NCI-H2171 (cell line): Measurements from ENCODE around the gene ZNF500.

Experiments used
- DNase-seq: peaks from one replicate; lab custom pipeline; 2025; lab: John Stamatoyannopoulos, UW

The ZNF500 gene

DNA sequence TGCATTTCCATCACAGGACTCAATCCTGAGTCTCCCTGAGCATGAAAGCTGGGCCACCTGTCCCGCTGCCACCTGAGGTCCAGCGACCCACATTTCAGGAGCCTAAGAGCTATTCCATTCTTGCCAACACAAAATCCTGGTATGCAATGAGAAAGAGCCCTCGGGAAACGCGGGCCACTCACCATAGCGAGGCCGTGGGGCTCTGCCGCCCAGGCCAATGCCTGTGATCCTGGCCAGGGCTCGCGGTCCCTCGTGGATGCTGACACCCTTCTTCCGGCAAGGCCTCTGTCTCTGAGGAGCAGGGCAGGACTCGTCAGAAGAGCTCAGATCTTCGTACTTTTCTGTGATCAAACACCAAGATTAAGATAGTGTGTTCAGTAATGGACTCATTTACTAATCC is 62.0 kb downstream of the ZNF500 start:
- no peak for DNase-seq

DNA sequence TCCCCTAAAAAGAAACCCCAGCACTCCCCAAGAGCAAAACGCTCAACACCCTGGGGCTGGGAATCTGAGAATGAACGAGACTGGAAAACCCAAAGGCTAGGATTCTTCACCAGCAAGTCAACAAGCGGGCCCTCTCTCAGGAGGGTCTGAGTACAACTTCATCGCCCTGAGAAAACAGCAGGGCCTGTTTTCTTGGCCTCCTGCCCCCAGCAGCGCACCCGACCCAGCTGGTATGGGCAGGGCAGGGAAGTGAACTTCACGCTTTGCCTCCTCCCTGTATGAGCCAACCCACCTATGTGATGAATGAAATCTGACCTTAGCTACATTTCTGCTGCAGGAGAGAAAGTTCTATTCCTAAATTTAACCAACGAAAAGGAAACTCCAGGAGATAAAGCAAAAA is 62.5 kb downstream of the ZNF500 start:
- DNase-seq = no peak

DNA sequence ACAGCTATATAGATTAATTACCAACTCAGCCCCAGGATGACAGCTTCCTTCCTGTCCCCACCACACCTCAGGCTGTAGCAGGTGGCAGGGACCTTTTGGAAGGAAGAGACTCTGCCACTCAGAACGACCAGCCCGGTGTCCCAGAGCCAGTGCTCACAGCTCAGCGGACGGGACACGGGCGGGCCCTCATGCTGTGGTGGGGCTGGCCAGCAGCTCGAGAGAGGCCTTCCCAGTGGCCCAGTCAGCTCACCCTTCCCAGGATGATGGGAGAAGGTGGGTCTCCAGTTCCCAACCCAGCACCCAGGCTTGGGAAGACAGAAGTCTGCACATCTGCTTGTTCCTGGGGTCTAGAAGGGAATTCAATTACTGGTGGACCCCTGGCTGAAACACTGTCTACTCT is 63.1 kb downstream of the ZNF500 start:
- no peak for DNase-seq

DNA sequence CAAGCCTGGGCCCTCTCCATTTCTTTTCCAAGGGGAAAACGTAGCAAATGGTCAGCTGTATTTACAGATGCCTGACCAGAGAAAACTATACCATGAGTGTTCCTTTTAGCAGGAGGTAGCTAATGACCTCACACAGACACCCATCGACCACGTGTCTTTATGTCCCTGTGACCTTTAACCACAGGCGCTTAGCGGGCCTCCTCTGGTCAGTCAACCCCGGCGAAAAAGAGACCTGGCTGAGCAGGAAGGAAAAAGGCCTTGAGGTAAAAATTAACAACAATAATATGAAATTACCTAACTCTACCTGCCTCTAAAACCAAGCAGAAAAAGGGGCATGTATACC is 64.5 kb downstream of the ZNF500 start:
- DNase-seq = no peak

DNA sequence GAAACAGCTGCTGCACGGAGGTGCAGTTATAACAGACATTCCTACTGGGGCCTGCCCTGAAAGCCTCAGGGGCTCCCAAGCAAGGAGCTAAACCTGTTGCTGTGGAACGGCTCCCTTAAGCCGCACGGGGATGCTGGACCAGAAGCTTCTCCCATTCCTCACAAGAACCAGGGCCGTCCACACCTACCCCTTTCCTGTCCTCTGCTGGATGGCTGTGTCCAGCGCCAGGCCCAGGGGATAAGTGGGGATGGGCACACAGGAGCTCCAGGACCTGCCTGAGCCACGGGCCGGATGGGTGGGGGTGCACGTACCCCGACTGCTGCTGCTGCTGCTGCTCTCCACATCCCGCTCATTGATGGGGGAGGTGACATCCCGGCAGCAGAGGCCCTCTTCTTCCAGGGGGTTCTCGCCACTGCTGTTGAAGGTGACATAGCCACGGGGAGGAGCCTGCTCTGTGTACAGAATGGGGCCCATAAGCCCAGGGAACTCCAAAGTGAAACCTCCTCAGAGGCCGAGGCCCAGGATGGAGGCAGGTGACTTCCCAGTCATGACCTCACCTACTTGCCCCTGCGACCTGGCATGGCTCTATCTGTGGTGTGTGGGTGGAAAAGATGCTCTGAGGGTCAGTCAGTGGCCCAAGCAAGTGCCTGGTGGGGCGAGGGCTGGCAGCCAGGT is 65.0 kb downstream of the ZNF500 start:
- no peak for DNase-seq

DNA sequence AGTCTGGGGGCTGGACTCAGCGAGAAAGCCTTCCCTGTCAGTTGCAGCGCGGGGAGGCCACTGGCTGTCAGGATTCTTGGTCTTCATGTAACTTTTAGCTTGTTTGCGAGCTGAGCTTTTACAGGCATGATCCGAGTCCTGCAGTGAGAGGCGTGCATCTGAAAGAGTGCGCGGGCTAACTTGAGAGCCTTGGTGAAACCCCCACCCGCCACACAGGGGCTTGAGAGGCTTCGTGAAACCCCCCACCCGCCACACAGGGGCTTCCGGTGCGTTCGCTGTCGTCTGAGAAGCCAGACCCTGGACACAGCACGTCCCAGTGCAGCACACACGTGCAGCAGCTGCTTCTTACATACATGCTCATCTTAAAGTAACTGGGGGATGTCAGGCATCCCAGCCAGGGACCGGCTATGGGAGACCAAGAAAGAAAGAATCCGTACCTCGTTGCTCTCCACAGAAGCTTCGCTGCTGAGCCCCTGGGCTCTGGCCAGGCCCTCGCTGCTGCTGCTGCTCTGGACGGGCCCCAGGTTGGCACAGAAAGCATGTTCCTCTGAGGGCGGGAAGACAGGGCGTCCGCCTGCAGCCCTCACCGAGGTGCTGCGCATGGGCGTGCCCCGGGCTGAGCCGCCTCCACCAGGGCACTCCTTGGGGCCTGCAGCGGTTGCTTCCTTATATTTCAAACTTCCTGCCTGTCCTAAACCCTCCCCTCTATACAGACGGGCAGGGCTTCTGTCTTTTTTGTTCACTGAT is 65.8 kb downstream of the ZNF500 start:
- no peak for DNase-seq

DNA sequence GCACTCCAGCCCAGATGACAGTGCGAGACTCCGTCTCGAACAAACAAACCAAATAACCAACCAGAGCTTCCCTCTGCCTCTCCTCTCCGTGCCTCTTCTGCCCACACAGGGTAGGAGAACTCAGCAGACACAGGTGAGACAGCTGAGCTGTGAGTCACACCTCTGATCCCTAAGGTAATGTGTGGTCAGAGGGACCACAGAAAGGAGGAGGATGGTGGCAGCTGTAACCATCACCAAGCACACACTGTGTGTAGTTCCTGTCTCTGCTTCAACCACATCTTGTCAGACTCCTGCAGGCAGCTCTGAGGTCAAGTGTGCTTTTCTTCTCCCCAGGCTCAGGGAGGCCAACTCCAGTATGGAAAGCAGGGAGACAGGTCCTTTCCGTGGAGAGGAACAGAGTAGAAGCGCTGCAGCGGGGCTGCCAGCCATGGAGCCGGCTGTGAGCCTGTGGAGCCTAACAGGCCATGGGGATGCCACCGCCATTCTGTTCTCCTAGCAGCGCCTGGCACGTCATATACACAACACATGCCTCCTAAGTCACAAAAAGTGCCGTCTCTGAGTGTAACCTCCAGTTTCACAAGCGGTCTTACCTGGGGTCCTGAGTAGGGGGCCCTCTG is 66.5 kb downstream of the ZNF500 start:
- DNase-seq = no peak

DNA sequence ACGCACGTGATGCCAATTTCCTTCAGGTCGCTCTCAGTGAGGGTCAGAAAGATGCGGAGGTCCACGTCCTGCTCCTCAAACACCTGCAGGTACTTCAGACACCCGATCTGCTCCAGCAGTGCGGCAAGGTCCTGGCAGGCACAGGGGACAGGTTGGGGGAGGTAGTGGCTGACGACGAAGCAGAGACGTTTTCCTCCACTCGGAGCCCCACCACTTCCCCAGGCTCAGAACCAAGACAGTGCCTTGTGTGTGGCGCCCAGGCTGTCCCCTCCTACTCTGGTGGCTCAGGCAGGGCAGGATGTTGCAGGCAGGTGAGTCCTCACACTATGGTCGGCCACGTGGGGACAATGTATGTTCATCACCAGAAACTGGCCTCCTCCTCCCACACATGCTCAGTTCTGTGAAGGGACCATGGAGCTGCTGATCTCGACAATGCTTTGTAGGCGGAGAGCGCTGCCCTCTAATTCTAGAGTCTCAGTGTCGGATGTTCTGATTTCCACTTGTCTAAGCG is 67.9 kb downstream of the ZNF500 start:
- DNase-seq = no peak

DNA sequence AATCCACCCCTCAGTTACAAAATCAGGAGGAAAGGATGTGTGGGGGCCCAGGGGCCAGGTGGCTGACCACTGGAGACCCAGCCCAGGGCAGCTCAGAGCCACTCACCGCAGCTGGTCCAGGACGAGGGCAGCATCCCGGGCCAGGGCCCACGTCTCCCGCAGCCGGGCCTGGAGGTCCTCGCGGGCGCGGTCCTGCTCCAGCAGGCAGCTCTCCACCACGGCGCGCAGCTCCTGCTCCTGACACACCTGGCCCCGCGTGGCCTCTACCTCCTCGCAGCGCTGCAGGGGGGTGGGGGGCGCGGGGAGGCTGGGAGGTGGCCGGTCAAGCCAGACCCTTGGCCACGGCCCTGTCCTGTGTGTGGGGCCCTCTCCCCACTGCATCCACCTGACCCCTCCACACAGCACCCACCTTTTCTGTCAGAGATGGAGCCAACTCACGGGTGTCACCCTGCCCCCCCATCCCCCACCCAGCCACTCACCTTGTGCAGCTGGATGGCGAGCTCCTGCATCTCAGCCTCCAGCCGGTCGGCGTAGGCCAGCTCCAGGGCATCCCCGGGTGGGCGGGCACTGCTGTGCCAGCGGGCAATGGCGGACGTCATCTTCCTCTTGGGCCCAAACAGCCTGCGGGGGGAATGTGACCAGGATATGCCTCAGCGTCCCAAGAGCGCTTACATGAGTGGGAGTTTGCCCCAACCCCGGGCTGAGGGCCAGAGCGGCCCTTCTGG is 68.5 kb downstream of the ZNF500 start:
- no peak for DNase-seq
